SK-N-SH (cell line): ENCODE measurements around the gene TMCC2.

Experiments
- EP300 ChIP-seq, 2 experiments: IDR thresholded peaks; 2 replicates each; pipeline versions ENCODE4 v1.4.0 to v1.6.1; 2012; ENCODE audit warnings: borderline replicate concordance in 1 of 2, low read depth in 1 of 2, low read length in 1 of 2
- EZH2phosphoT487 ChIP-seq: fragments of 200-600 bp; sonication (generic); IDR thresholded peaks from 2 replicates; pipeline ENCODE4 v1.6.1; 2017; ENCODE audit warnings: low read depth, mixed run types, mild to moderate bottlenecking, antibody characterized with exemption, moderate library complexity, borderline replicate concordance
- POLR2AphosphoS5 ChIP-seq: IDR thresholded peaks from 2 replicates; pipeline ENCODE4 v1.6.1; 2012; ENCODE audit warnings: low read depth, low read length
- RFX5 ChIP-seq: IDR thresholded peaks from 2 replicates; pipeline ENCODE4 v1.6.1; 2012; ENCODE audit warnings: mild to moderate bottlenecking, improper control_type of control experiment, low read length
- SMC3 ChIP-seq: IDR thresholded peaks from 2 replicates; pipeline ENCODE4 v1.6.1; 2012; ENCODE audit warnings: low read depth, low read length, improper control_type of control experiment
- TAF1 ChIP-seq: IDR thresholded peaks from 2 replicates; pipeline ENCODE4 v1.6.1; 2012; ENCODE audit warnings: low read depth, mild to moderate bottlenecking, low read length, moderate library complexity, borderline replicate concordance
- TEAD4 ChIP-seq: IDR thresholded peaks from 2 replicates; pipeline ENCODE4 v1.4.0; 2012; ENCODE audit warnings: mild to moderate bottlenecking, borderline replicate concordance; ENCODE audit not compliant: insufficient read depth
- YY1 ChIP-seq: IDR thresholded peaks from 2 replicates; pipeline ENCODE4 v1.4.0; 2012; ENCODE audit warnings: low read depth, mild to moderate bottlenecking
- TF ChIP-seq, protein P1 (sequence below): IDR thresholded peaks from 2 replicates; pipeline ENCODE4 v1.4.0; 2012; ENCODE audit warnings: low read depth
- TF ChIP-seq, protein P2 (sequence below): fragments of 200-600 bp; sonication (generic); IDR thresholded peaks from 2 replicates; pipeline ENCODE4 v1.6.1; 2017; ENCODE audit warnings: antibody characterized with exemption, mild to moderate bottlenecking, moderate library complexity
- TF ChIP-seq, protein P3 (sequence below): IDR thresholded peaks from 2 replicates; pipeline ENCODE4 v1.6.1; 2012; ENCODE audit warnings: mild to moderate bottlenecking, low read depth, low read length, moderate library complexity
- TF ChIP-seq, protein P4 (sequence below): fragments of 150-350 bp; IDR thresholded peaks from 2 replicates; pipeline ENCODE4 v1.6.1; 2016; ENCODE audit warnings: mild to moderate bottlenecking, low read depth, low read length

DNA sequence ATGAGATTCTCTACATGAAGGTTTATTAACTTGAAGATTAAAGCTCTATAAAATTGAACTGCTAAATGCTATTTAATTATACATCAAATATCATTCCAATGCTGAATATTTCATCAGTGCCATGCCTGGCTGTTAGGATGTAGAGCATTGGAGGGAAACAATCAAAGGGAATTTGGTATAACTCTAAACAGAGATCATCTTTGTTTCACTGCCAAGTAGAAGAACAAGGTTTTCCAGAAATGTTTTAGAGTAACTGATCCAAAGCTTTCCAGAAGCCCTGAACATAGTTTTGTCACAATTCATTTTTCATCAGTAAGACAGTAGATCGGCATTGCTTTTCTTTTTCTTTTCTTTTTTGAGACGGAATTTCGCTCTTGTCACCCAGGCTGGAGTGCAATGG lies 10.3 kb upstream of the TMCC2 start:
- TF ChIP-seq, protein P1, sequence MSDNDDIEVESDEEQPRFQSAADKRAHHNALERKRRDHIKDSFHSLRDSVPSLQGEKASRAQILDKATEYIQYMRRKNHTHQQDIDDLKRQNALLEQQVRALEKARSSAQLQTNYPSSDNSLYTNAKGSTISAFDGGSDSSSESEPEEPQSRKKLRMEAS = no peak
- TF ChIP-seq TAF1 (no peak), POLR2AphosphoS5 (no peak), YY1 (no peak), EP300 (IDR thresholded peaks at IDR 0.05; ENCODE audit: borderline replicate concordance in 1 of 2, low read depth in 1 of 2, low read length in 1 of 2) (no peak), EZH2phosphoT487 (no peak), SMC3 (no peak), RFX5 (no peak), TEAD4 (no peak)
- TF ChIP-seq, protein P2, sequence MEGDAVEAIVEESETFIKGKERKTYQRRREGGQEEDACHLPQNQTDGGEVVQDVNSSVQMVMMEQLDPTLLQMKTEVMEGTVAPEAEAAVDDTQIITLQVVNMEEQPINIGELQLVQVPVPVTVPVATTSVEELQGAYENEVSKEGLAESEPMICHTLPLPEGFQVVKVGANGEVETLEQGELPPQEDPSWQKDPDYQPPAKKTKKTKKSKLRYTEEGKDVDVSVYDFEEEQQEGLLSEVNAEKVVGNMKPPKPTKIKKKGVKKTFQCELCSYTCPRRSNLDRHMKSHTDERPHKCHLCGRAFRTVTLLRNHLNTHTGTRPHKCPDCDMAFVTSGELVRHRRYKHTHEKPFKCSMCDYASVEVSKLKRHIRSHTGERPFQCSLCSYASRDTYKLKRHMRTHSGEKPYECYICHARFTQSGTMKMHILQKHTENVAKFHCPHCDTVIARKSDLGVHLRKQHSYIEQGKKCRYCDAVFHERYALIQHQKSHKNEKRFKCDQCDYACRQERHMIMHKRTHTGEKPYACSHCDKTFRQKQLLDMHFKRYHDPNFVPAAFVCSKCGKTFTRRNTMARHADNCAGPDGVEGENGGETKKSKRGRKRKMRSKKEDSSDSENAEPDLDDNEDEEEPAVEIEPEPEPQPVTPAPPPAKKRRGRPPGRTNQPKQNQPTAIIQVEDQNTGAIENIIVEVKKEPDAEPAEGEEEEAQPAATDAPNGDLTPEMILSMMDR = no peak
- TF ChIP-seq, protein P3, sequence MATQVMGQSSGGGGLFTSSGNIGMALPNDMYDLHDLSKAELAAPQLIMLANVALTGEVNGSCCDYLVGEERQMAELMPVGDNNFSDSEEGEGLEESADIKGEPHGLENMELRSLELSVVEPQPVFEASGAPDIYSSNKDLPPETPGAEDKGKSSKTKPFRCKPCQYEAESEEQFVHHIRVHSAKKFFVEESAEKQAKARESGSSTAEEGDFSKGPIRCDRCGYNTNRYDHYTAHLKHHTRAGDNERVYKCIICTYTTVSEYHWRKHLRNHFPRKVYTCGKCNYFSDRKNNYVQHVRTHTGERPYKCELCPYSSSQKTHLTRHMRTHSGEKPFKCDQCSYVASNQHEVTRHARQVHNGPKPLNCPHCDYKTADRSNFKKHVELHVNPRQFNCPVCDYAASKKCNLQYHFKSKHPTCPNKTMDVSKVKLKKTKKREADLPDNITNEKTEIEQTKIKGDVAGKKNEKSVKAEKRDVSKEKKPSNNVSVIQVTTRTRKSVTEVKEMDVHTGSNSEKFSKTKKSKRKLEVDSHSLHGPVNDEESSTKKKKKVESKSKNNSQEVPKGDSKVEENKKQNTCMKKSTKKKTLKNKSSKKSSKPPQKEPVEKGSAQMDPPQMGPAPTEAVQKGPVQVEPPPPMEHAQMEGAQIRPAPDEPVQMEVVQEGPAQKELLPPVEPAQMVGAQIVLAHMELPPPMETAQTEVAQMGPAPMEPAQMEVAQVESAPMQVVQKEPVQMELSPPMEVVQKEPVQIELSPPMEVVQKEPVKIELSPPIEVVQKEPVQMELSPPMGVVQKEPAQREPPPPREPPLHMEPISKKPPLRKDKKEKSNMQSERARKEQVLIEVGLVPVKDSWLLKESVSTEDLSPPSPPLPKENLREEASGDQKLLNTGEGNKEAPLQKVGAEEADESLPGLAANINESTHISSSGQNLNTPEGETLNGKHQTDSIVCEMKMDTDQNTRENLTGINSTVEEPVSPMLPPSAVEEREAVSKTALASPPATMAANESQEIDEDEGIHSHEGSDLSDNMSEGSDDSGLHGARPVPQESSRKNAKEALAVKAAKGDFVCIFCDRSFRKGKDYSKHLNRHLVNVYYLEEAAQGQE = no peak
- TF ChIP-seq, protein P4, sequence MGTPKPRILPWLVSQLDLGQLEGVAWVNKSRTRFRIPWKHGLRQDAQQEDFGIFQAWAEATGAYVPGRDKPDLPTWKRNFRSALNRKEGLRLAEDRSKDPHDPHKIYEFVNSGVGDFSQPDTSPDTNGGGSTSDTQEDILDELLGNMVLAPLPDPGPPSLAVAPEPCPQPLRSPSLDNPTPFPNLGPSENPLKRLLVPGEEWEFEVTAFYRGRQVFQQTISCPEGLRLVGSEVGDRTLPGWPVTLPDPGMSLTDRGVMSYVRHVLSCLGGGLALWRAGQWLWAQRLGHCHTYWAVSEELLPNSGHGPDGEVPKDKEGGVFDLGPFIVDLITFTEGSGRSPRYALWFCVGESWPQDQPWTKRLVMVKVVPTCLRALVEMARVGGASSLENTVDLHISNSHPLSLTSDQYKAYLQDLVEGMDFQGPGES = no peak
